MM.1S (cell line): ENCODE measurements around the gene MRPS21.

Experiments
- EZH2phosphoT487 ChIP-seq: fragments of 300-600 bp; sonication (generic); IDR thresholded peaks from 2 replicates; pipeline ENCODE4 v1.6.1; 2018; ENCODE audit warnings: antibody characterized with exemption, low read length
- TF ChIP-seq, protein P1 (sequence below): fragments of 300-600 bp; sonication (generic); IDR thresholded peaks from 2 replicates; pipeline ENCODE4 v1.5.1; 2016; ENCODE audit warnings: antibody characterized with exemption, low read length, mixed read lengths

DNA sequence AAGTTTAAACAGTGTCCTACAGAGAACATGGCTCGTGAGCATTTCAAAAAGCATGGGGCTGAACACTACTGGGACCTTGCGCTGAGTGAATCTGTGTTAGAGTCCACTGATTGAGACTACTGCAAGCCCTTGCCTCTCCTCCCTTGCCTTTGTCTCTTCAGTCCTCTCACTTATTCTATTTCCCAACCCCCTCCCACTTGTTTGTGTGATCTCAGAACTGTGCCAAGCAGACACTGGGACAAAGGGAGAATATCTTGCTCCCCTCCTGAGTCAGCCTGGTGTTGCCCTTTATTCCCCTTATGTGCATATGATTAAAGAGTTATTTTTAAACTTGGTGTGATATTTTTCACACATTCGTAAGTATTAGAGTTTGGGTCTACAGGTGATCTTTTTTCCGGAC is 59.2 kb downstream of the MRPS21 start:
- TF ChIP-seq, protein P1, sequence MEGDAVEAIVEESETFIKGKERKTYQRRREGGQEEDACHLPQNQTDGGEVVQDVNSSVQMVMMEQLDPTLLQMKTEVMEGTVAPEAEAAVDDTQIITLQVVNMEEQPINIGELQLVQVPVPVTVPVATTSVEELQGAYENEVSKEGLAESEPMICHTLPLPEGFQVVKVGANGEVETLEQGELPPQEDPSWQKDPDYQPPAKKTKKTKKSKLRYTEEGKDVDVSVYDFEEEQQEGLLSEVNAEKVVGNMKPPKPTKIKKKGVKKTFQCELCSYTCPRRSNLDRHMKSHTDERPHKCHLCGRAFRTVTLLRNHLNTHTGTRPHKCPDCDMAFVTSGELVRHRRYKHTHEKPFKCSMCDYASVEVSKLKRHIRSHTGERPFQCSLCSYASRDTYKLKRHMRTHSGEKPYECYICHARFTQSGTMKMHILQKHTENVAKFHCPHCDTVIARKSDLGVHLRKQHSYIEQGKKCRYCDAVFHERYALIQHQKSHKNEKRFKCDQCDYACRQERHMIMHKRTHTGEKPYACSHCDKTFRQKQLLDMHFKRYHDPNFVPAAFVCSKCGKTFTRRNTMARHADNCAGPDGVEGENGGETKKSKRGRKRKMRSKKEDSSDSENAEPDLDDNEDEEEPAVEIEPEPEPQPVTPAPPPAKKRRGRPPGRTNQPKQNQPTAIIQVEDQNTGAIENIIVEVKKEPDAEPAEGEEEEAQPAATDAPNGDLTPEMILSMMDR, result no peak
- no peak for TF ChIP-seq EZH2phosphoT487
